ENCODE measurements around the gene MINDY4. TPM values are rescaled to one million over a fixed set of nuclear protein-coding genes. Genes with fewer than 3 reads are reported as not detected.
"Not testable (repeated sequence)": the region's sequence is repeated elsewhere in the genome, so short reads cannot be mapped to it uniquely, and the experiment has no call there.

The MINDY4 gene
- polyA plus RNA-seq, 2 donors = 1.3 to 1.4 TPM

DNA sequence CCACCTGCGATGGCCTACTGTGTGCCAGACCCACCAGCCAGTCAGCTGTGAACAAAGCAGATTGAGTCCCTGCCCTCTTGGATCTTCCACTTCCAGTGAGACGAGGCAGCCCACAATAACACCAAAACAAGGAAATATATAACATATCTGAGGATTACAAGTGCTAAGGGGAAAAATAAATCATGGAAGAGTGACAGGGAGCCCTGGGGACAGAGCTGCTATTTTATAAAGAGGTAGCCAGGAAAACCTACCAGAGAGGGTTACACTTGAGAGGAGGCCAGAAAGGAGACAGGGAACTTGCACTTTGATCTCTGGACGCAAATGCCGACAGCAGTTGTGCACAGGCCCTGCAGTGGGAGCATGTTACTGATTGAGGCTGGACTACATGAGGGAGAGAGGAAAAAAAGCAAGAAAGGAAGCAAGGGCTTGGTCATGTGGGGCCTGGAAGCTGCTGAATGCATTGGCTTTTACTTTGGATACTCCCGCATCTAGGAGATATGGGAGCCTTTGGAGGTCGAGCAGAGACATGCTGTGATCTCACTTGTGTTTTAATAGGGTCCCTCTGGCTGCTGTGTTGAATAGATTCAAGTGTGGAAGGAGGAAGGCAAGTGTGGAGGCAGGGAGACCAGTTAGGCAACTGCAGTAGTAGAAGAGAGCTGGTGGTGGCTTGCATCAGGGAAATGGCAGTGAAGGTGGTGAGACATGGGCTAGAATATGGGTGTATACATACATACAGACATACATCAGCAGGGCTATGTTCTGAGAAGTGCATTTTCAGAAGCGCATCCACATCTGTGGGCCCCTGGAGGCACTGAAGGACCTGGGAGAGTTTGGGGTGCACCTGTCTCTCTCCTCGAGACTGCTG, 26.2 kb downstream of the MINDY4 start:
- Histone ChIP-seq H3K4me3 (ENCODE audit: low read depth in 1 of 2, low read length in 2 of 2) (no peak overlapping the region), H3K9me3 (ENCODE audit: control insufficient read depth in 2 of 2, insufficient read depth in 1 of 2, low read depth in 1 of 2, low read length in 1 of 2) (no peaks in the 10 kb centered on the region), H3K36me3 (ENCODE audit: control insufficient read depth in 2 of 2, insufficient read depth in 2 of 2, low read length in 1 of 2) (no peaks in the 10 kb centered on the region), H3K4me1 (ENCODE audit: control insufficient read depth in 2 of 2, insufficient read depth in 2 of 2, low read length in 1 of 2) (peaks cover 0 to 3% of the 10 kb centered on the region in 2 donors), H3K27me3 (ENCODE audit: control insufficient read depth in 1 of 2, insufficient read depth in 2 of 2, low read length in 2 of 2) (no peaks in the 10 kb centered on the region), H3K27ac (ENCODE audit: low read depth in 2 of 2, low read length in 1 of 2) (peak overlapping the region in 1 of 2 donors; percentile 11)
- 62 to 64% methylated on average over 8 of the region's 8 CpGs for WGBS, 2 donors

DNA sequence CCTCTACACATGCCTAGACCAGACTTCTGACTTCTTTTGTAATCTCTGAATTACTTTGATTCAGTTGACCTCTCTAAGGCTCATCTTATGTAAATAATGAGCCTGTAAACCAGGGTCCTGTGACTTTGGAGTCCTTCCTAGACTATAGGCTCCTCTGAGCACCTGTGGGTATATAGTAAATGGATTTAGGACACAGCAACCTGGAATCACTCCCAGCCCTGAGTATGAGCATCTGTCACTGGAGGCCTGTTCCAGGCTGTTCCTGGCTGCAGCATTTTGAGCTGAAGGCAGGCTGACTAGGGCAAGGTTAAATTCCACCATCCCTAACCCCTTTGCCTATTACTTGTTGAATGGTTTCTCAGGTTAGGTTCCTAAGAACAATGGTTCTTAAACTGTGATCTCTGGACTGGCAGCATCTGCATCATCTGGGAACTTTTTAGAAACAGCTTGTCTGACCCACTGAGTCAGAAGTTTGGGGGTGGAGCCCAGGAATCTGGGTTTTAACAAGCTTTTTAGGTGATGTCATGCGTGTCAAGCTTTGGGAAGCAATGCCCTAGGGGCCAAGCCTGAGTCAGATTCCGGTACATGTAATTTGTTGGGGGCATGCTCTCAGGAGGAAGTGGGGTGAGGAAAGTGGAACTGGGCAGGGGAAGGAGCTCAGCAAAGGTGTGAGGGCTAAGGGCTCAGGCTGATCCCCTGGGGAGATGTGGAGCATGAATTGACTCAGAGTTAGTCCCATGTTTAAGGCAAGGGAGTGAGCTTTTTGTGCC, 28.2 kb downstream of the MINDY4 start:
- Histone ChIP-seq H3K27me3 (ENCODE audit: control insufficient read depth in 1 of 2, insufficient read depth in 2 of 2, low read length in 2 of 2) (no peaks in the 10 kb centered on the region), H3K4me3 (ENCODE audit: low read depth in 1 of 2, low read length in 2 of 2) (no peak overlapping the region), H3K27ac (ENCODE audit: low read depth in 2 of 2, low read length in 1 of 2) (no peak overlapping the region), H3K9me3 (ENCODE audit: control insufficient read depth in 2 of 2, insufficient read depth in 1 of 2, low read depth in 1 of 2, low read length in 1 of 2) (no peaks in the 10 kb centered on the region), H3K36me3 (ENCODE audit: control insufficient read depth in 2 of 2, insufficient read depth in 2 of 2, low read length in 1 of 2) (no peaks in the 10 kb centered on the region), H3K4me1 (ENCODE audit: control insufficient read depth in 2 of 2, insufficient read depth in 2 of 2, low read length in 1 of 2) (peaks cover 0 to 3% of the 10 kb centered on the region in 2 donors)
- 24 to 39% methylated on average over 2 of the region's 2 CpGs for WGBS, 2 donors

DNA sequence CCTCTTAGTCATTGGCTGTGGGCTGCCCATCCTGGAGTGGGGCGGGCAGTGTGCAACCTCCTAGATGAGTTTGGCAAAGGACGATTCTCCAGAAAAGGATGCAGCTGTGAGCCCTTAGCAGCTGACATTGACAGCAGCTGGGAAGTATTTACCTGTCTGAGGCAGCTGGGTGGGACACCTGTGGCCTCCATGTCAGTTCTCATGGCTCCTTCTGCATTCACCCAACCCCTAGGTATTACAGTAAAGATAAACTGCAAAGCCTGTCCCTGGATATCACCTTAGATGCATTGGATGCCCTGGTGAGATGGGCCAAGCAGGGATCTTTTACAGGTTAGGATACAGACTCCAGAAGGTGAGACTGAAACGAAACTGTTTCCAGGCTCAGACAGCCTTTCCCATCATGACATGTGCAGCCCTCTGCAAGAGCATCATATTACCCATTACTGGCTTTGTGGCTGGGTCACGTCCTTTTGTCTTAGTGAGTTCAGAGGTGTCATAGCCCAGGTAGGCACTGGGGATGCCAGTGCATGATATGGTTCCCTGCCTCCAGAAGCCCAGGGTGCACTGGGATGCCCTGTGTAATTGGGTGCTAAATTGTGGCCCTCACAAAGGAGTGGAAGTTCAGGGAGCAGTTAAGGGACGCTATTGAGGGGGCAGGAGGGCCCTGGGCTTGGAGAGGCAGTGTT, 28.9 kb downstream of the MINDY4 start:
- no peak overlapping the region for H3K27ac ChIP-seq (ENCODE audit: low read depth in 2 of 2, low read length in 1 of 2)
- H3K36me3 ChIP-seq (ENCODE audit: control insufficient read depth in 2 of 2, insufficient read depth in 2 of 2, low read length in 1 of 2) = no peaks in the 10 kb centered on the region
- peaks cover 0 to 5% of the 10 kb centered on the region in 2 donors for H3K4me1 ChIP-seq (ENCODE audit: control insufficient read depth in 2 of 2, insufficient read depth in 2 of 2, low read length in 1 of 2)
- 64 to 72% methylated on average over 5 of the region's 5 CpGs for WGBS, 2 donors
- no peaks in the 10 kb centered on the region for H3K9me3 ChIP-seq (ENCODE audit: control insufficient read depth in 2 of 2, insufficient read depth in 1 of 2, low read depth in 1 of 2, low read length in 1 of 2)
- H3K4me3 ChIP-seq (ENCODE audit: low read depth in 1 of 2, low read length in 2 of 2) = no peak overlapping the region
- H3K27me3 ChIP-seq (ENCODE audit: control insufficient read depth in 1 of 2, insufficient read depth in 2 of 2, low read length in 2 of 2) = no peaks in the 10 kb centered on the region

- WGBS, 2 donors = 28 to 37% methylated on average over 6 of the region's 6 CpGs
- H3K4me1 ChIP-seq (ENCODE audit: control insufficient read depth in 2 of 2, insufficient read depth in 2 of 2, low read length in 1 of 2) = peaks cover 0 to 5% of the 10 kb centered on the region in 2 donors
Observed at GRCh38 chr7:30800785-30801252, 29.6 kb downstream of the MINDY4 start.

GRCh38 chr7:30802812-30803211, 31.6 kb downstream of the MINDY4 start:
- WGBS, 2 donors = 93 to 96% methylated on average over 4 of the region's 4 CpGs
- Histone ChIP-seq H3K4me1 (ENCODE audit: control insufficient read depth in 2 of 2, insufficient read depth in 2 of 2, low read length in 1 of 2) (peaks cover 0 to 5% of the 10 kb centered on the region in 2 donors), H3K36me3 (ENCODE audit: control insufficient read depth in 2 of 2, insufficient read depth in 2 of 2, low read length in 1 of 2) (no peaks in the 10 kb centered on the region), H3K27me3 (ENCODE audit: control insufficient read depth in 1 of 2, insufficient read depth in 2 of 2, low read length in 2 of 2) (no peaks in the 10 kb centered on the region), H3K4me3 (ENCODE audit: low read depth in 1 of 2, low read length in 2 of 2) (no peak overlapping the region), H3K27ac (ENCODE audit: low read depth in 2 of 2, low read length in 1 of 2) (no peak overlapping the region), H3K9me3 (ENCODE audit: control insufficient read depth in 2 of 2, insufficient read depth in 1 of 2, low read depth in 1 of 2, low read length in 1 of 2) (no peaks in the 10 kb centered on the region)

More at GRCh38 chr7:30800785-30801252, 29.6 kb downstream of the MINDY4 start:
- no peaks in the 10 kb centered on the region for H3K9me3 ChIP-seq (ENCODE audit: control insufficient read depth in 2 of 2, insufficient read depth in 1 of 2, low read depth in 1 of 2, low read length in 1 of 2)
- no peaks in the 10 kb centered on the region for H3K27me3 ChIP-seq (ENCODE audit: control insufficient read depth in 1 of 2, insufficient read depth in 2 of 2, low read length in 2 of 2)
- H3K27ac ChIP-seq (ENCODE audit: low read depth in 2 of 2, low read length in 1 of 2) = no peak overlapping the region
- H3K4me3 ChIP-seq (ENCODE audit: low read depth in 1 of 2, low read length in 2 of 2) = no peak overlapping the region
- H3K36me3 ChIP-seq (ENCODE audit: control insufficient read depth in 2 of 2, insufficient read depth in 2 of 2, low read length in 1 of 2) = no peaks in the 10 kb centered on the region

- H3K27me3 ChIP-seq (ENCODE audit: control insufficient read depth in 1 of 2, insufficient read depth in 2 of 2, low read length in 2 of 2) = no peaks in the 10 kb centered on the region
- peak overlapping the region in 1 of 2 donors; percentile 1 for H3K27ac ChIP-seq (ENCODE audit: low read depth in 2 of 2, low read length in 1 of 2)
- H3K36me3 ChIP-seq (ENCODE audit: control insufficient read depth in 2 of 2, insufficient read depth in 2 of 2, low read length in 1 of 2) = no peaks in the 10 kb centered on the region
- H3K9me3 ChIP-seq (ENCODE audit: control insufficient read depth in 2 of 2, insufficient read depth in 1 of 2, low read depth in 1 of 2, low read length in 1 of 2) = no peaks in the 10 kb centered on the region
- peaks cover 0 to 5% of the 10 kb centered on the region in 2 donors for H3K4me1 ChIP-seq (ENCODE audit: control insufficient read depth in 2 of 2, insufficient read depth in 2 of 2, low read length in 1 of 2)
- WGBS, 2 donors = 61 to 70% methylated on average over 3 of the region's 3 CpGs
- H3K4me3 ChIP-seq (ENCODE audit: low read depth in 1 of 2, low read length in 2 of 2) = no peak overlapping the region
Observed at GRCh38 chr7:30804078-30804661, 33.0 kb downstream of the MINDY4 start.

- WGBS, 2 donors = 86 to 87% methylated on average over 9 of the region's 9 CpGs
- H3K27ac ChIP-seq (ENCODE audit: low read depth in 2 of 2, low read length in 1 of 2) = no peak overlapping the region
Observed at GRCh38 chr7:30805081-30805691, 34.0 kb downstream of the MINDY4 start.

GRCh38 chr7:30805931-30806330, 34.7 kb downstream of the MINDY4 start:
- Histone ChIP-seq H3K4me3 (ENCODE audit: low read depth in 1 of 2, low read length in 2 of 2) (no peak overlapping the region), H3K27ac (ENCODE audit: low read depth in 2 of 2, low read length in 1 of 2) (no peak overlapping the region), H3K27me3 (ENCODE audit: control insufficient read depth in 1 of 2, insufficient read depth in 2 of 2, low read length in 2 of 2) (no peaks in the 10 kb centered on the region), H3K36me3 (ENCODE audit: control insufficient read depth in 2 of 2, insufficient read depth in 2 of 2, low read length in 1 of 2) (no peaks in the 10 kb centered on the region), H3K9me3 (ENCODE audit: control insufficient read depth in 2 of 2, insufficient read depth in 1 of 2, low read depth in 1 of 2, low read length in 1 of 2) (no peaks in the 10 kb centered on the region), H3K4me1 (ENCODE audit: control insufficient read depth in 2 of 2, insufficient read depth in 2 of 2, low read length in 1 of 2) (peaks cover 0 to 3% of the 10 kb centered on the region in 2 donors)
- WGBS, 2 donors = 86 to 93% methylated on average over 6 of the region's 6 CpGs

More at GRCh38 chr7:30805081-30805691, 34.0 kb downstream of the MINDY4 start:
- H3K4me1 ChIP-seq (ENCODE audit: control insufficient read depth in 2 of 2, insufficient read depth in 2 of 2, low read length in 1 of 2) = peaks cover 0 to 3% of the 10 kb centered on the region in 2 donors
- no peaks in the 10 kb centered on the region for H3K9me3 ChIP-seq (ENCODE audit: control insufficient read depth in 2 of 2, insufficient read depth in 1 of 2, low read depth in 1 of 2, low read length in 1 of 2)
- no peak overlapping the region for H3K4me3 ChIP-seq (ENCODE audit: low read depth in 1 of 2, low read length in 2 of 2)
- no peaks in the 10 kb centered on the region for H3K27me3 ChIP-seq (ENCODE audit: control insufficient read depth in 1 of 2, insufficient read depth in 2 of 2, low read length in 2 of 2)
- H3K36me3 ChIP-seq (ENCODE audit: control insufficient read depth in 2 of 2, insufficient read depth in 2 of 2, low read length in 1 of 2) = no peaks in the 10 kb centered on the region

DNA sequence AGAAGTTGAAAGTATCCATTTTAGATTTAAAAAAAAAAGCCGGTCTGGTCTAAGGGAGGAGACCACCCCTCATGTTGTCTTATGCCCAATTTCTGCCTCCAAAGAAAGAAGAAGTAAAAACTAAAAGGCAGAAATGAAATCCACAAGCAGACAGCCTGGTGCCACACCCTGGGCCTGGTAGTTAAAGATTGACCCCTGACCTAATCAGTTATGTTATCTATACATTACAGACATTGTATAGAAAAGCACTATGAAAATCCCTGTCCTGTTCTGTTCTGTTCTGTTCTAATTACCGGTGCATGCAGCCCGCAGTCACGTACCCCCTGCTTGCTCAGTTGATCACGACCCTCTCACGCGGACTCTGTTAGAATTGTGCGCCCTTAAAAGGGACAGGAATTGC, 36.3 kb downstream of the MINDY4 start:
- not testable (repeated sequence) for H3K9me3 ChIP-seq (ENCODE audit: control insufficient read depth in 2 of 2, insufficient read depth in 1 of 2, low read depth in 1 of 2, low read length in 1 of 2); H3K27me3 ChIP-seq (ENCODE audit: control insufficient read depth in 1 of 2, insufficient read depth in 2 of 2, low read length in 2 of 2); H3K4me3 ChIP-seq (ENCODE audit: low read depth in 1 of 2, low read length in 2 of 2); H3K36me3 ChIP-seq (ENCODE audit: control insufficient read depth in 2 of 2, insufficient read depth in 2 of 2, low read length in 1 of 2); H3K4me1 ChIP-seq (ENCODE audit: control insufficient read depth in 2 of 2, insufficient read depth in 2 of 2, low read length in 1 of 2); H3K27ac ChIP-seq (ENCODE audit: low read depth in 2 of 2, low read length in 1 of 2)
- WGBS, 2 donors = 94 to 96% methylated on average over 8 of the region's 8 CpGs

Data from esophagus (tissue), 2 donors.